NT2/D1 (cell line): ENCODE data around the gene LPIN1.

Experiments
- DNase-seq: peaks from one replicate; pipeline ENCODE4 v3.0.0-alpha.2; 2011; ENCODE audit warnings: low read depth, low spot score
- H3K27me3 ChIP-seq: 2 replicates; pipeline ENCODE4 v1.6.0; 2011; ENCODE audit warnings: mild to moderate bottlenecking; ENCODE audit not compliant: insufficient read length, insufficient read depth
- H3K36me3 ChIP-seq: 2 replicates; pipeline ENCODE4 v1.6.1; 2011; ENCODE audit warnings: mild to moderate bottlenecking, low read length, mixed read lengths; ENCODE audit not compliant: insufficient read depth, insufficient read length
- H3K4me1 ChIP-seq: 2 replicates; pipeline ENCODE4 v1.5.1; 2011; ENCODE audit not compliant: insufficient read depth, insufficient read length
- H3K4me3 ChIP-seq: 2 replicates; pipeline ENCODE4 v1.5.1; 2011; ENCODE audit warnings: low read depth; ENCODE audit not compliant: insufficient read length
- H3K9ac ChIP-seq: 2 replicates; pipeline ENCODE4 v1.6.0; 2011; ENCODE audit warnings: low read depth; ENCODE audit not compliant: insufficient read length
- H3K9me3 ChIP-seq: 2 replicates; pipeline ENCODE4 v1.5.1; 2011; ENCODE audit warnings: mild to moderate bottlenecking, low read length; ENCODE audit not compliant: insufficient read depth
- SUZ12 ChIP-seq: IDR thresholded peaks from 2 replicates; pipeline ENCODE4 v1.6.1; 2011; ENCODE audit not compliant: insufficient read length, insufficient read depth; ENCODE audit errors: extremely low read depth
- YY1 ChIP-seq: IDR thresholded peaks from 2 replicates; pipeline ENCODE4 v1.6.1; 2011; ENCODE audit not compliant: insufficient read length, insufficient read depth
- ZNF274 ChIP-seq: IDR thresholded peaks from 2 replicates; pipeline ENCODE4 v1.6.1; 2011; ENCODE audit warnings: mild to moderate bottlenecking, low read depth, low read length

LPIN1 gene

GRCh38 chr2:11745613-11746375, 638 bp upstream of the LPIN1 start:
- peak overlapping the region; percentile 9 for H3K4me3 ChIP-seq
- H3K9me3 ChIP-seq: no peaks in the 10 kb centered on the region
- H3K27me3 ChIP-seq: peaks cover 21% of the 10 kb centered on the region
- no peak for TF ChIP-seq SUZ12
- no peak for TF ChIP-seq ZNF274
- TF ChIP-seq YY1: no peak
- no peaks in the 10 kb centered on the region for H3K36me3 ChIP-seq
- H3K9ac ChIP-seq: peak overlapping the region; percentile 32
- H3K4me1 ChIP-seq: peaks cover 18% of the 10 kb centered on the region
- DNase-seq: no peak

DNA sequence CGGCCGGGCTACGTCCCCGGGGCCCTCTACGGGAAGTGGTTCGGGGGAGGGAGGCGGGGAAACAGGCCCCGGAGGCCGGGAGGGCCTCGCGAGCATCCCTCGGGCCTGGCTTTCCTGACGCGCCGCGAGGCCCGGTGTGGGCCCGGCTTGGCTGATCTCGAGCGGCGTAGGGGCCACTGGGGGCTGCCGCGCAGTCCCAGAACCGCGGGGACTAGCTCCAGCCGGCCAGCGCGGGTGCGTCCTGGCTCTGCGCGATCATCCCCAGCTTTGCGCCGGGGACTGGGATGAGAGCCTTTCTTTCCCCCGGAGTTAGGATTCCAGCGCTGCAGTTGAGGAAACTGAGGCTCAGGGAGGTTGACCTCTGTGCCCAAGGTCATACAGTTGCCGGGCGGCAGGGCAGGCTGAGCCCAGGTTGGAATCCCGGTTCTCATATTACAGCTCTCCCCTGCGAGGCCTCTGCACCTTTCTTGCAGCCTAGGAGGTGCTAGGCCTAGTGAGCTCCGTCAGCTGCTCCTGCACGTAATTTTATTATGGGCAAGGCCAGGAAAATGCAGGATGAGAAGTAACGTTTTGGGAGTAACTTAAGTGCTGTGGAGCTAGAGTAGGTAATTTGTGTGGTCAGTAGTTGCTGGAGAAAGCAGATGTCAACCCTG, 501 bp downstream of the LPIN1 start:
- Histone ChIP-seq H3K9me3 (no peaks in the 10 kb centered on the region), H3K27me3 (peaks cover 21% of the 10 kb centered on the region), H3K9ac (peak overlapping the region; percentile 83), H3K4me3 (peak overlapping the region; percentile 75), H3K4me1 (peaks cover 20% of the 10 kb centered on the region), H3K36me3 (no peaks in the 10 kb centered on the region)
- no peak for DNase-seq
- TF ChIP-seq SUZ12: no peak
- no peak for TF ChIP-seq YY1
- no peak for TF ChIP-seq ZNF274

DNA sequence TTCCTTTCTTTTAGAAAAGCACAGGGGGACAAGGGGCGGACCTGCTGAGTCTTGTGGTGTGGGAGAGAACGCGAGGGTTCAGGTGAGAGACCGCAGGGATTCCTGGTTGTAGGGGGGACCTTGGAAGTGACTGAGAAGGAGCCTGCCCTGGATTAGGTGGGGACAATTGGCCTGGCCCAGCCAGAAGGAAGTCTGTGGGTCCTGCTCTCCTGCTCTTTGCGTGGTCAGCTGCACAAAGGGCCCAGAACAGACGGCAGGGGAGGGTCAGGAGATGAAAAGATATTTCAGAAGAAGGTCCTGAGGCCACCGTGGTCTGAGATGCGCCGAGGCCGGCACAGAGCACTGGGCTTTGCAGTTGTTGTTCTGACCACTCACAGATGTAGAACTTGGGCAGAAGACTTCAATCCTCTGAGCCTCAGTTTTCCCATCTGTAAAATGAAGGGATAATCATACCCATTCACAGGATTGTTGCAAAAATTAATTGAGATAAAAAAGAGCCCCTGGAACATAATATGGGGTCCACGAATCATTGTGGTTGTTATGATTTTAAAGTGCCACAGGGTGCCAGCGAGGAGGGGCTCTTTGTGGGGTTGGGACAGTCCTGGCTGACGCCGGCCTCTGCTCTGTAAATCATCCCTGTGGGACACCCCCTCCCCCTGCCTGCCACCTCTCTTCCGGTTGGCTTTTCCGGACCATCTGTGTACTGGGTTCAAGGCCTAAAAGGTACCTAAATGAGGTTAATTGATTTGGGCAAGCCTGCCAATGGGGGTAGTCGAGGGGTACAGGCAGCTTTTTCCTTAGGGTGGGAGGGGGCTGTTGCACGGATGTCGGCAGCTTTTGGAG, 1.8 kb downstream of the LPIN1 start:
- TF ChIP-seq SUZ12 (no peak), ZNF274 (no peak), YY1 (no peak)
- DNase-seq: no peak

DNA sequence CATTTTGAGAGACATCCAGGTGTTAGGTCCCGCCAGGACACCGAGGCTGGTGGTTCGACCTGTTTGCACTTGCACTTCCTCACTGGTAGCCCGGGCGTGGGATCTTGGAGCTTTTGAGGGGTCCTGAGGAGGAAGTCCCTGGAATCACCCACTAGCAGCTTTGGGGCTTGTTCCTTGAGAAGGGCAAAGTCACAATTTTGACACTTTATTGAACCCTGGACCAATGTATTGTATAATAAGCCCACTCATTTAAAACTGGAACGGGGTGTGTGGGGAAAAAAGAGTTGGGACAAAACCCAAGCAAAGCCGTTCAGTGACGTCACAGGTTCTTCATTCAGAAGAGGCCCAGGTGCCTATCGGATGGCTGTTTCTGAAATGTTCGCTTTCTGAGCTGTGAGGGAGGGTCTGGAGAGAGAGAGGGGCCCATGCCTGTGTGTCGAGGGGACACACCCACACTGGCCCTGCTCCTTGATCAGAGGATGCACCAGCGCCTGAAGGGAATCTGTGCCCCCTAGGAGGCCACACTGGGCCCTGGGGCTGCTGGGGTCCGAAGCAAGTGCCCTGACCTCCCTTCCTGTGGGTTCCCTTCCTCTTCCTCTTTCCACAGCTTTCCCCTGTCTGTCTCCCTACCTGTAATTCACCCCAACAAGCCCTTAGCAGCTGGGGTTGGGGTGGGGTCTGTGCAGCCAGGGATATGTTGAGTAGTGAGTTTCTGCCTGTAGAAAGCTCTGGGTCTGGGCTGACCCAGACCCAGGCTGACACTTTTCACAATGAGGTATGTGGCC, 2.6 kb downstream of the LPIN1 start:
- Histone ChIP-seq H3K9ac (peak overlapping the region; percentile 21), H3K9me3 (no peaks in the 10 kb centered on the region), H3K36me3 (no peaks in the 10 kb centered on the region), H3K27me3 (peaks cover 21% of the 10 kb centered on the region), H3K4me3 (no peak overlapping the region), H3K4me1 (peaks cover 15% of the 10 kb centered on the region)
- DNase-seq: no peak
- TF ChIP-seq SUZ12: no peak
- no peak for TF ChIP-seq ZNF274

More for the DNA sequence above, 1.8 kb downstream of the LPIN1 start:
- Histone ChIP-seq H3K27me3 (peaks cover 21% of the 10 kb centered on the region), H3K4me1 (peaks cover 20% of the 10 kb centered on the region), H3K9me3 (no peaks in the 10 kb centered on the region), H3K4me3 (peak overlapping the region; percentile 75), H3K9ac (peak overlapping the region; percentile 42), H3K36me3 (no peaks in the 10 kb centered on the region)

DNA sequence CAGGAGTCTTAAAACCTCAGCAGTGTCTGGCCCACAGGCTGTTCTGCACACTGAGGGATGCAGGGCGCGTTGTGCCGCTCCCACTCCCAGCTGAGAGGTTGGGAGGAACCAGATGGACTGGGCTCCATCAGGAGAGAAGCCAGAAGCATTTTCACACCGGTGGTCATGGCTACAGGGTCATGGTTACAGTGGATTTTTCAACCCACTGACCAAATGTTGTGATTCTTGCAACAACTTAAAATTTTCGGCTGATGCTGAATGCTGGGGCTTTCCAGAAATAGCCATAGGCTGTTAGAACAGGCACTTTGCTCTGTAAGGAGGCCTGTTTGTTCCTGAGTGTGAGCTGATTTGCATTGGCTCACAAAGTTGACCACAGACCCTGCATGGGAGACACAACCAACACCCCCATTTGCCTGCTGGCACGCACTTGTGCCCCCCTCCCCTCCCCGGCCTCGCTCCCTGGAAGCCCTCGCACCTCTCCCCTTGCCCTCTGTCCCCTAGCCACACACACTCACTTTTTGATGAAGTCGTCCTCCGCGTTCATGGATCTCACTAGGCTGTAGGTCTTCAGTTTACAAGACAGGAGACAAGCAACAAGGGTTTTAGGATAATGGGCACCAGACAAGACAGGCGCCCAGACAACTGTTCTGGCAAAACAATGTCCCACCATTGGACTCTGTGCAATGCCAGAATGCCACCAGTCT, 3.4 kb downstream of the LPIN1 start:
- Histone ChIP-seq H3K27me3 (peaks cover 21% of the 10 kb centered on the region), H3K4me1 (peaks cover 15% of the 10 kb centered on the region), H3K9me3 (no peaks in the 10 kb centered on the region), H3K9ac (no peak overlapping the region), H3K36me3 (no peaks in the 10 kb centered on the region), H3K4me3 (no peak overlapping the region)
- TF ChIP-seq ZNF274 (no peak), YY1 (no peak), SUZ12 (no peak)
- DNase-seq: no peak

- Histone ChIP-seq H3K27me3 (peaks cover 21% of the 10 kb centered on the region), H3K9ac (no peak overlapping the region), H3K4me1 (peaks cover 15% of the 10 kb centered on the region), H3K4me3 (no peak overlapping the region), H3K9me3 (no peaks in the 10 kb centered on the region), H3K36me3 (no peaks in the 10 kb centered on the region)
- DNase-seq: no peak
- TF ChIP-seq SUZ12 (no peak), YY1 (no peak), ZNF274 (no peak)
Observed at GRCh38 chr2:11750422-11750821, 4.0 kb downstream of the LPIN1 start.
